Measurements from ENCODE around the gene ADAMTS1. TPM values are rescaled to one million over a fixed set of nuclear protein-coding genes. Genes with fewer than 3 reads are reported as not detected.

ADAMTS1 gene
- total and polyA plus RNA-seq, 2 donors (not counting 1 experiment from before 2014, with no cell fraction given), result 186 to 200 TPM

DNA sequence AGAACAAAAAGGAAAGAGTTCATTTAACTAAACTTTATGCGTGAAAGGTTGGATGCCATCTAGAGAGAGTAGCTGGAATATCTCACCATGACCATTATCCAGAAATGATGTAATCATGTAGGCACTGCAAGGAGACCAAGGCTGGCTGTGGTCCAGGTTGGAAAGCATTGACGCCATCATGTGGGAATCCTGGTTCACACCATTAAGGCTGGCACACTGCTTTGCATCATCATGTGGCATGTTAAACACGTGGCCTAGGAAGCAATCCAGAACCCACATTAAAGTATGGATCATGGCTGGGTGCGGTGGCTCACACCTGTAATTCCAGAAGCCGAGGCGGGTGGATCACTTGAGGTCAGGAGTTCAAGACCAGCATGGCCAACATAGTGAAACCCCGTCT lies 4.3 kb downstream of the ADAMTS1 start:
- DNase-seq (ENCODE audit: low read depth in 2 of 2), result peak; percentile 76 to 86
- TF ChIP-seq, protein P1, sequence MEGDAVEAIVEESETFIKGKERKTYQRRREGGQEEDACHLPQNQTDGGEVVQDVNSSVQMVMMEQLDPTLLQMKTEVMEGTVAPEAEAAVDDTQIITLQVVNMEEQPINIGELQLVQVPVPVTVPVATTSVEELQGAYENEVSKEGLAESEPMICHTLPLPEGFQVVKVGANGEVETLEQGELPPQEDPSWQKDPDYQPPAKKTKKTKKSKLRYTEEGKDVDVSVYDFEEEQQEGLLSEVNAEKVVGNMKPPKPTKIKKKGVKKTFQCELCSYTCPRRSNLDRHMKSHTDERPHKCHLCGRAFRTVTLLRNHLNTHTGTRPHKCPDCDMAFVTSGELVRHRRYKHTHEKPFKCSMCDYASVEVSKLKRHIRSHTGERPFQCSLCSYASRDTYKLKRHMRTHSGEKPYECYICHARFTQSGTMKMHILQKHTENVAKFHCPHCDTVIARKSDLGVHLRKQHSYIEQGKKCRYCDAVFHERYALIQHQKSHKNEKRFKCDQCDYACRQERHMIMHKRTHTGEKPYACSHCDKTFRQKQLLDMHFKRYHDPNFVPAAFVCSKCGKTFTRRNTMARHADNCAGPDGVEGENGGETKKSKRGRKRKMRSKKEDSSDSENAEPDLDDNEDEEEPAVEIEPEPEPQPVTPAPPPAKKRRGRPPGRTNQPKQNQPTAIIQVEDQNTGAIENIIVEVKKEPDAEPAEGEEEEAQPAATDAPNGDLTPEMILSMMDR (conservative IDR thresholded peaks at IDR 0.05 in 1 of 2, IDR thresholded peaks at IDR 0.05 in 1 of 2; ENCODE audit: low read depth in 1 of 2, low read length in 2 of 2), result no peak
- no peak for TF ChIP-seq EZH2 (IDR thresholded peaks at IDR 0.05; ENCODE audit: low read length, missing control alignments)
- Histone ChIP-seq H3K27me3 (ENCODE audit: control insufficient read depth, insufficient read depth, low read length) (no peaks in the 10 kb centered on the region), H3K9ac (ENCODE audit: insufficient read depth, low read length) (no peak overlapping the region), H4K20me1 (ENCODE audit: control insufficient read depth, extremely low read depth, insufficient read depth, low read length) (peaks cover 8% of the 10 kb centered on the region), H3K27ac (ENCODE audit: insufficient read depth, low read length) (peak overlapping the region; percentile 19), H3K4me2 (ENCODE audit: extremely low read depth, insufficient read depth, low read length) (peak overlapping the region; percentile 38), H3K4me1 (ENCODE audit: control insufficient read depth, extremely low read depth, insufficient read depth, low read length) (peaks cover 14% of the 10 kb centered on the region), H3K79me2 (ENCODE audit: control insufficient read depth, insufficient read depth, low read length) (peaks cover 54% of the 10 kb centered on the region), H3K9me3 (ENCODE audit: control insufficient read depth, insufficient read depth, low read depth, low read length) (no peaks in the 10 kb centered on the region), H3K4me3 (replicated peaks in 1 of 4; ENCODE audit: control extremely low read depth in 1 of 4, insufficient read depth in 1 of 4, low read depth in 3 of 4, low read length in 4 of 4) (peak overlapping the region; percentile 1 to 98 (median 12)), H2AFZ (ENCODE audit: low read length) (no peak overlapping the region), H3K36me3 (ENCODE audit: control insufficient read depth, insufficient read depth, low read length) (peaks cover 34% of the 10 kb centered on the region)

DNA sequence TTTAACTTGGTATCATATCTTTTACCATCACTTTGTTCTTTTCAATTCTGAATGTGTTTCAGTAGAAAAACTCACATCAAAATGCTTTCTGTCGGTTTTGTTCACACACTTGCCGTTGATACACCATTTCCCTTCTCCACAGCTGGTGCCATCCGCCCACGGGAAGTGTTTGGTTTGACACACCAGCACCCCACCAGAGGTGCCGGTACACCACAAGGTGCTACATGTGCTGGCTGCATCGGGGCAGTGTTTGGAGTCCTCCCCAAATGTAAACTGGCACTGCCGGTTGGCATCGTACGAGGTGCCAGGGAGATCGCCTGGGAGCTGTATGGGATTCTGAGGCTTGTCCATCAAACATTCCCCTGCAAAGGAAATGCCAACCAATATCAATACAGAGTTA lies 5.0 kb downstream of the ADAMTS1 start:
- peaks cover 34% of the 10 kb centered on the region for H3K36me3 ChIP-seq (ENCODE audit: control insufficient read depth, insufficient read depth, low read length)
- peaks cover 8% of the 10 kb centered on the region for H4K20me1 ChIP-seq (ENCODE audit: control insufficient read depth, extremely low read depth, insufficient read depth, low read length)
- DNase-seq (ENCODE audit: low read depth in 2 of 2), result peak in 1 of 2 donors; percentile 9
- peaks cover 14% of the 10 kb centered on the region for H3K4me1 ChIP-seq (ENCODE audit: control insufficient read depth, extremely low read depth, insufficient read depth, low read length)
- no peaks in the 10 kb centered on the region for H3K9me3 ChIP-seq (ENCODE audit: control insufficient read depth, insufficient read depth, low read depth, low read length)
- TF ChIP-seq, protein P1 (conservative IDR thresholded peaks at IDR 0.05 in 1 of 2, IDR thresholded peaks at IDR 0.05 in 1 of 2; ENCODE audit: low read depth in 1 of 2, low read length in 2 of 2), result no peak
- no peak for TF ChIP-seq EZH2 (IDR thresholded peaks at IDR 0.05; ENCODE audit: low read length, missing control alignments)
- peak overlapping the region; percentile 44 for H3K4me2 ChIP-seq (ENCODE audit: extremely low read depth, insufficient read depth, low read length)
- H3K9ac ChIP-seq (ENCODE audit: insufficient read depth, low read length), result no peak overlapping the region
- H2AFZ ChIP-seq (ENCODE audit: low read length), result no peak overlapping the region
- no peaks in the 10 kb centered on the region for H3K27me3 ChIP-seq (ENCODE audit: control insufficient read depth, insufficient read depth, low read length)
- H3K27ac ChIP-seq (ENCODE audit: insufficient read depth, low read length), result peak overlapping the region; percentile 19
- H3K4me3 ChIP-seq (replicated peaks in 1 of 4; ENCODE audit: control extremely low read depth in 1 of 4, insufficient read depth in 1 of 4, low read depth in 3 of 4, low read length in 4 of 4), result peak overlapping the region in 3 of 4 experiments; percentile 5 to 98 (median 7)
- peaks cover 54% of the 10 kb centered on the region for H3K79me2 ChIP-seq (ENCODE audit: control insufficient read depth, insufficient read depth, low read length)

DNA sequence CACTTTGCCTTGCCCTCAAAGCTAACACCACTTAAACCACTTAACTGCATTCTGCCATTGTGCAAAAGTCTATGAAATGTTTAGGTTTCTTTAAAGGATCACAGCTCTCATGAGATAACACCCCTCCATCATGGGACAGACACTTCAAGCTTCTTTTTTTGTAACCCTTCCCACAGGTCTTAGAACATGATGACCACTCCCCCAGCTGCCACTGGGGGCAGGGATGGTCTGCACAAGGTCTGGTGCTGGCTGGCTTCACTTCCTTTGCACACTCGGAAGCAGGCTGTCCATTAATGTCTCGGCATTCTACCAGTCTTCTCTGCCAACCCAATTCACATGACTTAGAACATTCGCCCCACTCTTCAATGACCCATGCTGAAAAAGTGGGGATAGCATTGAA lies 7.7 kb downstream of the ADAMTS1 start:
- H3K4me1 ChIP-seq (ENCODE audit: control insufficient read depth, extremely low read depth, insufficient read depth, low read length), result peaks cover 14% of the 10 kb centered on the region
- DNase-seq (ENCODE audit: low read depth in 2 of 2), result peak in 1 of 2 donors; percentile 19

More for the DNA sequence above, 7.7 kb downstream of the ADAMTS1 start:
- Histone ChIP-seq H3K9me3 (ENCODE audit: control insufficient read depth, insufficient read depth, low read depth, low read length) (no peaks in the 10 kb centered on the region), H3K9ac (ENCODE audit: insufficient read depth, low read length) (no peak overlapping the region), H3K79me2 (ENCODE audit: control insufficient read depth, insufficient read depth, low read length) (peaks cover 28% of the 10 kb centered on the region), H4K20me1 (ENCODE audit: control insufficient read depth, extremely low read depth, insufficient read depth, low read length) (peaks cover 9% of the 10 kb centered on the region), H2AFZ (ENCODE audit: low read length) (no peak overlapping the region), H3K4me3 (replicated peaks in 1 of 4; ENCODE audit: control extremely low read depth in 1 of 4, insufficient read depth in 1 of 4, low read depth in 3 of 4, low read length in 4 of 4) (peak overlapping the region in 1 of 4 experiments; percentile 8), H3K27ac (ENCODE audit: insufficient read depth, low read length) (no peak overlapping the region), H3K27me3 (ENCODE audit: control insufficient read depth, insufficient read depth, low read length) (no peaks in the 10 kb centered on the region), H3K36me3 (ENCODE audit: control insufficient read depth, insufficient read depth, low read length) (peaks cover 34% of the 10 kb centered on the region), H3K4me2 (ENCODE audit: extremely low read depth, insufficient read depth, low read length) (peak overlapping the region; percentile 61)
- TF ChIP-seq EZH2 (IDR thresholded peaks at IDR 0.05; ENCODE audit: low read length, missing control alignments), result no peak
- TF ChIP-seq, protein P1 (conservative IDR thresholded peaks at IDR 0.05 in 1 of 2, IDR thresholded peaks at IDR 0.05 in 1 of 2; ENCODE audit: low read depth in 1 of 2, low read length in 2 of 2), result no peak

Measured in fibroblast of lung (primary cell).